ENCODE measurements around the gene MSL3B.
"Not testable (repeated sequence)": the region's sequence is repeated elsewhere in the genome, so short reads cannot be mapped to it uniquely, and the experiment has no call there.

DNA sequence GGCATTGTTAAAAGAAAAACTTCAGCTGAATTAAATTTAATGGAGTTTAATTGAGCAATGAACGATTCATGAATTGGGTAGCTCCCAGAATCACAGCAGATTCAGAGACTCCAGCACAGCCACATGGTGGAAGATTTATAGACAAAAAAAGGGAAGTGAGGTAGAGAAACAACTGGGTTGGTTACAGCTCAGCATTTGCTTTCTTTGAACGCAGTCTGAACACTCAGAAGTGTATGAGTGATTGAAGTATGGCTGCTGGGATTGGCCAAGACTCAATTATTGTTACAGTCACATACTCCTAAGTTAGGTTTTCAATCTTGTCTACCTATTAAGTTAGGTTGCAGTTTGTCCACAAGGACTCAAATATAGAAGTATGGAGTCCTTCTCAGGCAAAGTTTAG is 3.9 kb upstream of the MSL3B start:
- TF ChIP-seq POLR2A, POLR2AphosphoS5 (IDR thresholded peaks at IDR 0.05): not testable (repeated sequence)

Measured in transverse colon (tissue), 3 donors.